GM18498 (cell line): Measurements from ENCODE around the gene RSPO1.

Source experiments
- ATAC-seq: cut with Tn5 transposase; IDR thresholded peaks from one replicate; pipeline ENCODE4 v1.9.1; 2021; ENCODE audit warnings: mild to moderate bottlenecking, moderate library complexity; ENCODE audit not compliant: unreplicated experiment

Gene RSPO1

GRCh38 chr1:37657620-37658412, 23.1 kb upstream of the RSPO1 start:
- ATAC-seq = no peak

DNA sequence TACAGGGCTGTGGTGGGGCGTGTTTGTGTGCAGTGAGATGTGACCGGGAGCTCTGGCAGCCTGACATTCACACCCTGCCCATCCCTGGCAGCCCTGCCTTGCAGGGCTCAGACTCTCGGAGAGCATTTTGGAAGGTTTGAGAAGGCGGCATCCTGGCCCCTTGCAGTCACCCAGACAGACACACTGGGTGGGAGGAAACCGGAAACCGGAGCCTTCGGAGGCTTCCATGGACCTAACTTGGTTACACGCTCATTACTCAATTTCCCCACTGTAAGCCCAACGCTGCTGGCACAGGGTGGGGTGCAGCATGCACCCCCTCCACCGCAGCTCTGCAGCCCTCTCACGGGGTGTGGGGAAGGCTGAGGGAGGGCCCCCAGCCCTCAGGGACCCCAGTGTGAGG, 22.2 kb upstream of the RSPO1 start:
- ATAC-seq = no peak

DNA sequence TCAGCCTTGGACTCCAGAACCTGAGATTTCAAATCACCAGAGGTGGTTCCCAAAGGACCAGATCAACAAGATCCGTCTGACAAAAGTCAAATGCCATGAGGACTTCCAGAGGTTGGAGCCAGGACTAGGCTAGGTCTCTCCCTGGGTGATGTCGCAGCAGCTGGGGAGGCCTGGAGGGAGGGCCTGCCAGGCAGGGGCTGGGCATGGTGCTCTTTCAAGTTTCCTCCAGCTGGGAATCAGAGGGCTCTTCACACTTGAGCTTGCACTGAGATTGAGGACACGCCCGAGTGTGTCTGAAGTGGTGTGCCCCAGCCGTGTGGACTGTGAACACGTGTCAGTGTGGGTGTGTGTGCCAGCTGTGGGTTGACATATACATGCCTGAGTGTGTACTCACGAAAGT, 21.3 kb upstream of the RSPO1 start:
- ATAC-seq = no peak

DNA sequence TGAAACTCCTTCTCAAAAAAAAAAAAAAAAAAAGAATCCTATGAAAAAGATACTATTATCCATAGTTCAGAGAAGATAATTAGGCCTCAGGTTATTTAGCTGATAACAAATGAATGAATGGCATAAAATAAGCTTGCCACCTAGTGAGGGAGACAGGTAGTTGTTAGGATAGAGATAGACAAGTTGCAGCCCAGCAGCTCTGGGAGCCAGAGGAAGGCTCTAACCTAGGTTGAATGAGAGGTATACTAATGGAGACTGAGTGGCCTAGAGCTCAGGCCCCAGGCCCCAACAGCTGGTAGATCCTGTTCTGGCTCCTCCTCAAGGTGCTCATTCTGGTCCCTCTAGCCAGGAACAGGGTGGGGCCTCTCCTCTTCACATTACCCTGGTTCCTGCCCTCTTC, 20.6 kb upstream of the RSPO1 start:
- no peak for ATAC-seq

DNA sequence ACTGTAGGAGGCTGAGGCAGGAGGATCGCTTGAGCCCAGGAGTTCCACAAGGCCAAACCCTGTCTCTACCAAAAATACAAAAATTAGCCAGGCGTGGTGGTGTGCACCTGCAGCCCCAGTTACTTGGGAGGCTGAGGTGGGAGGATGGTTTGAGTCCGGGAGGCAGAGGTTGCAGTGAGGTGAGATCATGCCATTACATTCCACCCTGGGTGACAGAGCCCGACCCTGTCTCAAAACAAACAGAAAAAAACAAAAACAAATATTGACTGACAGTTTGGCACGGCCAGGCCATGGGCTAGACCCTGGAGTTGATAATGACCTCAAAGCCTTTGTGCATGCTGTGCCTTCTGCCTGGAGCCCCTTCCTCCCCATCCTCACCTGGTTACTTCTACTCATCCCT, 19.2 kb upstream of the RSPO1 start:
- no peak for ATAC-seq

DNA sequence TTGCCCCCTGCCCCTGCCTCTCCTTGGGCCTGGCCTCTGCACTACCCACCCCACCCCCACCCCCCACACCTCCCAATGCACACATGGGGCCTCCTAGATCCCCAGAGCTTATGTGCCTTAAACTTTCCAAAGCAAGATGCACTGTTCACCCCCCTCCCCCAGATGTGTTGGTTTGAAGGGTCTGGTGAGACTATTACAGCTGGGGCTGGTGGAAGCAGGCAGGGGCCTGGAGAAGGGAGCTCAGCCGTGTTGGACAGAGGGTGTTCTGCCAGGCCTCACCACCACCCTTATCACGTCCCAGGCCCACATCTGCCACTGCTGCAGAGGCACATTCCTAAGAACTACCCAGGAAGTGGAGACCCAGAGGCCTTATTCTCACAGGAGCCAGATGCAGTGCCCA, 18.3 kb upstream of the RSPO1 start:
- no peak for ATAC-seq

DNA sequence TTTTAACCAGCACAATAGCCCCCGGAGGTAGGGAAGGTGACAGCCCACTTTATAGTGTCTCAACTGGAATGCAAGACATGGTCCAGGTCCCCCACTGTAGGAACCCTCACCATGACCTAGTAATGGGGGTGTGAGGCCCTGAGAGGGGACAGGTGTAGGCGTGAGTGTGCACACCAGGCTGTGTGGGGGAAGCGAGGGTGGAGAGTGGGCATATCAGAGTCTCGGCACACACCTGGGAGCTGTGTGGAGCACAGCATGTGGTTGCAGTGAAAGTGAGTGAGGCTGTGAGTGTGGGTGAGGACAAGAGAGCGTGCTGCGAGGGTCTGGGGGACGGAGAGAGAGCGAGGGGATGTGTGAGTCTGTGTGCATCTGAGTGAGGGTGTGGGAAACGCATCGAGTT, 17.1 kb upstream of the RSPO1 start:
- ATAC-seq = no peak

DNA sequence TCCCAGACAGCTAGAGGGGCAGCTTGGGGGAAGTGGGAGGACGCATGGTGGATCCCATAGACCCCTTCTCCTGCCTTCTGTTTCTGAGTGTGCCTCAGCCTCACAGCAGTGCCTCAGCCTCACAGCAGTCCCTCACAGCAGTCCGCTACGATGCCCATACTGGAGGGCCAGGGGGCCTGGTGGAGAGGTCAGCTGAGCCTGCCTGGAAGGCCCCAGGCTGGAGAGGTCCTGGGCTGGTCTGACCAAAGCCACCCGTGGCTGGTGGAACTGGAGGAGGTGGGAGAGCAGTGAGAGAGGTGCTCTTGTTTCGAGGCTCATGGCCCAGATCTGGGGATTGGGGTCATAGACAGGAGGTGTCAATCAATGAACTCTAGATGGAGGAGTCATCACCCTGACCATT, 16.0 kb upstream of the RSPO1 start:
- ATAC-seq = no peak

GRCh38 chr1:37650173-37650572, 15.5 kb upstream of the RSPO1 start:
- no peak for ATAC-seq

- ATAC-seq = no peak
Measured at GRCh38 chr1:37647281-37647680, 12.6 kb upstream of the RSPO1 start.

DNA sequence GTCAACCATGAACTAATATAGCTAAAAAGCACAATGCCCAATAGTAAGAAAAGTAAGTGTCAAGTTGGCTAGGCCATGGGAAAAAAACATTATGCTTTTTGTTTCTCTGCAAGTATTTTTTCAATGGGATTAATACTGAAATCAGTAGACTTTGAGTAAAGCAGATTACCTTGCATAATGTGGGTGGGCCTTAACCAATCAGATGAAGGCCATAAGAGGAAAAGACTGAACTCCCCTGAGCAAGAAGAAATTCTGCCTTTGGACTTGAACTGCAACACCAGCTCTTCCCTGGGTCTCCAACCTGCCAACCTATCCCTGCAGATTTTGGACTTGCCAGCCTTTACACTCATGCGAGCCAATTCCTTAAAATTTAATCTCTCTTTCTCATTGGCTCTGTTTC, 6.4 kb upstream of the RSPO1 start:
- ATAC-seq = no peak

DNA sequence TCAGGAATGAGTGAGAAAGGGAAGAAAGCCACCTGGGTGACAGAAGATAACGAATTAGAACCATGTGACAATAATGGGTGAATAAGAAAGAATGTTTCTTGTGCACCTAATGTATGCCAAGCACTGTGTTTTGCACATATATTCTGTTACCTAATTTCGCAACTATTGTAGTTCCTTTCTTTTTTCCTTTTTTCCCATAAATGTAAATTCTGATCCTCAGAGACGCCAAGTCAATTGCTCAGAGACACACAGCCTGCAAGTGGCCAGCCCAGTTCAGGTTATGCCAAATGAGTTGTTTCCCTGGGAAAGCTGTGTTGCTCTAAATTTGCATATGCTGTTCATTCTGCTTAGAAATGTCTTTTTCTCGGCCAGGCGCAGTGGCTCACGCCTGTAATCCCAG, 1.7 kb upstream of the RSPO1 start:
- ATAC-seq = no peak

DNA sequence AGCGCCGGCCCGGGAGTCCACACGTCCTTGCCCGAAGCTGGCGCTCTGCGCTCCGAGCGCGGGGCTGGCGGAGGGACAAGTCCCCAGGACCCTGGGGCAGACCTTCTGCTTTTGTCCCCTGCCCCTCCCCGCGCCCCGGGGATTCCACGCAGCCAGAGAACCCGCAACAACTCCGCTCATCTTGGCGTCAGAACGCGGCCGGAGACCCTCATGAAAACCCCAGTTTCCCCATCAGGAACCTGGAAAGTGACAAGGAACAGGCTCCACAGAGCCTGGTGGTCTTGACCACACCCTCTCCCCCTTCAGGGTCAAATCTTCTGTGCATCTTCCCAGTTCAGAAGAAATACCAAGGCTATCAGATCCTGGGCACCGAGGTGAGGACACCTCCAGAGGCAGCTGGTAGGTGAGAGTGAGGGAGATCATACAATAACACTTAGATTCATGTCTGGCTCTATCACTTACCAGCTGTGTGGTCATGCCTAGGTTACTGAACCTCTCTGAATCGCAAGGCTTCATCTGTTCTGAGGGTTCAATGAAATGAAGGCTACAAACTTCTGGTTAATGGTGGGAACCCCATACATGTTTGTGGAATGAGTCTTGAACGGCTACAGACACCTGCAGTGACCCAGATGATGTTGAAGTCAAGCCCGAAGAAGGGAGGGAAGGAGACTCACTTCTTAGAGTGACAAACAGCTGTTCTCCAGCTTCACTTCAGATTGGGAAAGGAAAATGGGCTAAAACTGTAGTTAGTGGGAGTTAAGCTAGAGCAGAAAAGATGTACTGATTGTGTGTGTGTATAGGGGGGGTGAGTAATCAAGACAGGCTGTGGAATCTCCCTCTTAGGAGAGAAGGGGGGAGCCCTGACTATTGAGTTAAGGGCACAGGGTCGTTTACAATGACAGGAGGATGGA, 555 bp upstream of the RSPO1 start:
- ATAC-seq = no peak

DNA sequence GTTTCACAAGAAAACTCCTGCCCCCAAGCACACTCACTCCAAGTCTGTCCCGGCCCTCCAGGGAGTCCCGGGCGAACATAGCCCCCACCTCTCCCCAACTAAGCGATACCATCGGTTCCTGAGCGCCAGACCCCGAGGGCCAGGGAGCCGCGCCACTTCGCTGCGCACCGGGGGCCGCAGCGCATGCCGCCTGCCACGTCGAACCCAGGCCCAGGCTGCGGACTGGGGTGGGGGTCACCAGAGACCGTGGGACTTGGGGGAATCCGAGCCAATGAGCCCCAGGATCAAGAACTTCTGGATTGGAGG, 801 bp downstream of the RSPO1 start:
- ATAC-seq = no peak

GRCh38 chr1:37633040-37633937, 1.4 kb downstream of the RSPO1 start:
- no peak for ATAC-seq

- no peak for ATAC-seq
Measured at GRCh38 chr1:37631036-37631435, 3.7 kb downstream of the RSPO1 start.

DNA sequence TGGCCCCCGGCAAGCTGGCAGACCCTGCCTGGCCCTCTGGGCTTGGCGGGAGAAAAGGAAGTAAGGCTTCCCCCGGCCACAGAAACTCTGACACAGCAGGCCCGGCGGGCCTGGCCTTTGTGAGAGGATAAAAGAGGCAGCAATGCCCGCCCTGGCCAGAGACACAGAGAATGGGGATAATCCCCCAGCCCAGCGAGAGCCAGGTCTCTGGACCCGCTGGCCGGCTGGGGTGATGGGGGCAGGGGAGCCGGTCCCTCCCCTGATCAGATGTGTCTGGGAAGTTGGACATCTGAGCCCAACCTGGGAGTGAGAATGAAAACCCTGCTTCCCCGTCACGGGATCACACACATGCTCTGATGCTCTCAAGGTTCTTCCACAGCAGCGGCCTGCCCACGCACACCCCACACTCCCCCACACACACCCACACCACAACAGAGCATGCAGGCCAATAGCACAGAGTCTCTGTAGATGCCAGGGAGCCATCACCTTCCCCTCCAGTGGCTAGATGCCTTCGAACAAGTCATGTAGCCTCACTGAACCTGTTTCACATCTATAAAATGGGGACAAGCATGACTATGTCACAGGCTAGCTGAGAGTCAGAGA, 4.2 kb downstream of the RSPO1 start:
- no peak for ATAC-seq

- no peak for ATAC-seq
Measured at GRCh38 chr1:37629726-37630425, 4.8 kb downstream of the RSPO1 start.

DNA sequence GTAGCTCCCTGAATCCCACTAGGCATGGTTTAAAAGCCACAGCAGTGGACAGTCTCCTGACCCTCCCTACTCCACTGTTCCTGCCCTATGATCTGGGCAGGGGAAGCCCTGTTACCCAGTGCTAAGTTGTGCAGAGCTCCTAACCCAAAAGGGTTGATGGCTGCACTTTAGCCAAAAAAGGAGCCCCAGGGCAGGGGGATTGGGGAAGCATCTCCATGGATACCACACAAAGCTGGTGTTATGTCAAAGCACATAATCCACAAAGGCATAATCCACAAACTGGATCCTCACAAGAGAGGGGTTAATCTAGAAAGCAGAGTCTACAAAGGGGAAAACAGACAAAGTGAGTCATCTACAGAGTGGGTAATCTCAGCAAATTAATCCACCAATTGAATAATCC, 5.7 kb downstream of the RSPO1 start:
- no peak for ATAC-seq

DNA sequence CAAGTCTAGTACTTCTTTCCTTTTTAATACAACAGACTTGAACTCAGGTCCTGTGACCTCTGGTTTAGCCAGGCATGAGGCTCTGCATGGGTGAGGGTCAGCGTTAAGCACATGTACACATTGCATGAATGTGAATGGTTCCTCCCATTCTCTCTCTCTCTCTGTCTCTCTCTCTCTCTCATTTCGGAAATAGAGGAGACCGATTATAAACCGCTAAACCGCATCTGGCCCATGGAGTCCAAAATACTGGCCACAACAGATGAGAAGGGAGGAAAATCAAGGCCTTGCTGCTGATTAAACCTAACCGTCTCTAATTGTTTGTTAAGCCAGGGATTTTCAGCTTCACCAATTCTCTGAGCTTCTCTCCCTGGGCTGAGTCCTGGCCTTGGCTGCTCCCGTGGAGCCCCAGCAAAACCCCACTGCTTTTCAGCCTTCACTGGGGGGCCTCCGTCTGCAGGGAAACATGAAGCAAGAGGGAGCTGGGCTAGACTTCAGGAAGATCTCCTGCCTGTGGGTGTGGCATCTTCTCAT, 6.6 kb downstream of the RSPO1 start:
- ATAC-seq = no peak
